Tibial nerve (tissue), 4 donors: Measurements from ENCODE around the gene SLC35A3. TPM values are rescaled to one million over a fixed set of nuclear protein-coding genes. Genes with fewer than 3 reads are reported as not detected.
A peak's percentile ranks its signal among the peaks of the same experiment; 100 is the strongest.

Experiments used
- DNase-seq, 2 donors: peaks; one replicate each; pipeline ENCODE4 v3.0.0-alpha.2; 2019; ENCODE audit warnings: low spot score in 2 of 2
- H3K27ac ChIP-seq, 4 donors: fragments of 200-600 bp; sonication (generic) in 3 of 4; one replicate each; pipeline ENCODE4 v1.5.1; 2017 to 2019; ENCODE audit warnings: mild to moderate bottlenecking in 1 of 4
- H3K27me3 ChIP-seq, 2 donors: fragments of 200-600 bp; sonication (generic) in 1 of 2; one replicate each; pipeline versions ENCODE4 v1.5.1 to v1.6.0; 2017 to 2019
- H3K36me3 ChIP-seq, 3 donors: fragments of 200-600 bp; sonication (generic); one replicate each; pipeline ENCODE4 v1.5.1; 2018 to 2019
- H3K4me1 ChIP-seq, 4 donors: fragments of 200-600 bp; sonication (generic) in 3 of 4; one replicate each; pipeline ENCODE4 v1.5.1; 2017 to 2019
- H3K4me3 ChIP-seq, 4 donors: fragments of 200-600 bp; sonication (generic) in 3 of 4; one replicate each; pipeline ENCODE4 v1.5.1; 2017 to 2019; ENCODE audit warnings: mild to moderate bottlenecking in 1 of 4, moderate library complexity in 1 of 4
- H3K9me3 ChIP-seq, 4 donors: fragments of 200-600 bp; sonication (generic) in 3 of 4; one replicate each; pipeline ENCODE4 v1.5.1; 2017 to 2019
- CTCF ChIP-seq, 5 experiments: fragments of 200-600 bp in 3 of 5; fragments of 450-650 bp in 2 of 5; sonication (generic) in 3 of 5; IDR thresholded peaks; one replicate each; pipeline ENCODE4 v1.5.1; 2016 to 2019; ENCODE audit warnings: antibody characterized with exemption in 5 of 5, mild to moderate bottlenecking in 3 of 5, moderate library complexity in 2 of 5
- EP300 ChIP-seq, 2 donors: sonication (generic); formaldehyde crosslinking; IDR thresholded peaks; one replicate each; pipeline ENCODE4 v1.6.1; 2017; ENCODE audit warnings: antibody characterized with exemption in 2 of 2, mild to moderate bottlenecking in 1 of 2
- POLR2A ChIP-seq, 2 donors: fragments of 450-650 bp; IDR thresholded peaks; one replicate each; pipeline ENCODE4 v1.6.1; 2017; ENCODE audit warnings: antibody characterized with exemption in 2 of 2, mild to moderate bottlenecking in 2 of 2, moderate library complexity in 2 of 2
- WGBS, 2 donors: methylation state at CpG; one replicate each; pipeline ENCODE4 v1.1.5; 2018; 5-methylcytosine and 5-hydroxymethylcytosine counted together
- total RNA-seq, 4 donors: library from RNA; depleted of rRNA; stranded (reverse); fragments of >200 nt; gene quantifications; one replicate each; pipeline ENCODE4 v1.1.0, GENCODE V29; 2016

SLC35A3 gene
- total RNA-seq, 4 donors from 2014 or later, result 15.7 to 23.8 (median 17.9) TPM

GRCh38 chr1:100061681-100062080, 91.9 kb downstream of the SLC35A3 start:
- Histone ChIP-seq H3K36me3 (peaks cover 0 to 69% (median 8%) of the 10 kb centered on the region in 3 donors), H3K9me3 (no peaks in the 10 kb centered on the region), H3K27me3 (no peaks in the 10 kb centered on the region), H3K4me3 (no peak overlapping the region), H3K4me1 (peaks cover 0 to 12% (median 0%) of the 10 kb centered on the region in 4 donors), H3K27ac (no peak overlapping the region)
- 93 to 94% methylated on average over 3 of the region's 3 CpGs for WGBS, 2 donors
- TF ChIP-seq POLR2A (IDR thresholded peaks at IDR 0.05), result no peak
- no peak for TF ChIP-seq CTCF (IDR thresholded peaks at IDR 0.05)
- no peak for TF ChIP-seq EP300 (IDR thresholded peaks at IDR 0.05)
- no peak for DNase-seq

DNA sequence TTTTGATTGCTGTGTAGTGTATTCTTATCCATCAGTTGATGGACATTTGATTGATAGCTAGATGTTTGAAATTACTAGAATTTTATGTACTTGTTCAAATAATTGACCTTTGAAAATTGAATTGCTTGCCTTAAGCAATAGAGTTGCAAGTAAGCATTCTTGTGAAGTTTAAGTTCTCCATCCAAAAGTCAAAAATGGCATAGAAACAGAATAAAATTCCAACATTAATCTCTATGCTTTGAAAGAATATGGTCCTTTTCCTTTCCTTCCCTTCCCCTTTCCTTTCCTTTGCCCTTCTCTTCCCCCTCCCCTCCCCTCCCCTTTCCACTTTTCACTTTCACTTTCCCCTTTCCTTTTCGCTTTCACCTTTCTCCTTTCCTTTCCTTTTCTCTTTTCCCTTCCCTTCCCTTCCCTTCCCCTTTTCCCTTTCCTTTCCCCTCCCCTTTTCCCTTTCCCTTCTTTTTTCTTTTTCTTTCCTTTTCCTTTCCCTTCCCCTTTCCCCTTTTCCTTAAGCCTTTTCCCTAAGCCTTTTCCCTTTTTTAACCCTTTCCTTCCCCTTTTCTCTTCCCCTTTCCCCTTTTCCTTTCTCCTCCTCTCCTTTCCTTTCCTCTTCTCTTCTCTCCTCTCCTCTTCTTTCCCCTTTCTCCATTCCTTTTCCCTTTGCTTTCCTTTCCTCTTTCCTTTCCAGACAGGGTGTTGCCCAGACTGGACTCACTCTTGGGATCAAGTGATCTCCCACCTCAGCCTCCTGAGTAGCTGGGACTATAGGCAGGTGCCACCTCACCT, 95.6 kb downstream of the SLC35A3 start:
- 83 to 86% methylated on average over 1 of the region's 1 CpG for WGBS, 2 donors
- TF ChIP-seq EP300 (IDR thresholded peaks at IDR 0.05) (no peak), CTCF (IDR thresholded peaks at IDR 0.05) (no peak), POLR2A (IDR thresholded peaks at IDR 0.05) (no peak)
- H3K27ac ChIP-seq, result peak overlapping the region in 1 of 4 donors; percentile 11

DNA sequence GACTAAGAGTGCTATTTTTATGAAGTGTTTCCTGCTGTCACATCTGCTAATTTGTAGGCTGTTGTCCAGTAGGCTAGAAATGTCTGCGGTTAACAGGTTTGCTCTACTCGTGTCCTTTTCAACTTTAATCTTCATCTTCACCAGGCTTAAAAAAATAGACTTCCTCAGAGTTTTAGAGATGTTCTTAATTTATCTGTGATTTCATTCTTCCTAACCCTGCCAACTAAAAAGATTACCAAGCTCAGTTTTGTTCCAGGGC, 96.1 kb downstream of the SLC35A3 start:
- Histone ChIP-seq H3K9me3 (no peaks in the 10 kb centered on the region), H3K27ac (no peak overlapping the region), H3K27me3 (no peaks in the 10 kb centered on the region), H3K36me3 (peaks cover 0 to 85% (median 22%) of the 10 kb centered on the region in 3 donors), H3K4me3 (no peak overlapping the region), H3K4me1 (peaks cover 0 to 12% (median 0%) of the 10 kb centered on the region in 4 donors)
- 92 to 94% methylated on average over 2 of the region's 2 CpGs for WGBS, 2 donors
- DNase-seq, result no peak
- no peak for TF ChIP-seq POLR2A (IDR thresholded peaks at IDR 0.05)
- TF ChIP-seq EP300 (IDR thresholded peaks at IDR 0.05), result no peak
- no peak for TF ChIP-seq CTCF (IDR thresholded peaks at IDR 0.05)

More for the DNA sequence above, 95.6 kb downstream of the SLC35A3 start:
- Histone ChIP-seq H3K4me1 (peaks cover 0 to 12% (median 0%) of the 10 kb centered on the region in 4 donors), H3K36me3 (peaks cover 0 to 85% (median 22%) of the 10 kb centered on the region in 3 donors), H3K9me3 (no peaks in the 10 kb centered on the region), H3K4me3 (no peak overlapping the region), H3K27me3 (no peaks in the 10 kb centered on the region)
- no peak for DNase-seq

DNA sequence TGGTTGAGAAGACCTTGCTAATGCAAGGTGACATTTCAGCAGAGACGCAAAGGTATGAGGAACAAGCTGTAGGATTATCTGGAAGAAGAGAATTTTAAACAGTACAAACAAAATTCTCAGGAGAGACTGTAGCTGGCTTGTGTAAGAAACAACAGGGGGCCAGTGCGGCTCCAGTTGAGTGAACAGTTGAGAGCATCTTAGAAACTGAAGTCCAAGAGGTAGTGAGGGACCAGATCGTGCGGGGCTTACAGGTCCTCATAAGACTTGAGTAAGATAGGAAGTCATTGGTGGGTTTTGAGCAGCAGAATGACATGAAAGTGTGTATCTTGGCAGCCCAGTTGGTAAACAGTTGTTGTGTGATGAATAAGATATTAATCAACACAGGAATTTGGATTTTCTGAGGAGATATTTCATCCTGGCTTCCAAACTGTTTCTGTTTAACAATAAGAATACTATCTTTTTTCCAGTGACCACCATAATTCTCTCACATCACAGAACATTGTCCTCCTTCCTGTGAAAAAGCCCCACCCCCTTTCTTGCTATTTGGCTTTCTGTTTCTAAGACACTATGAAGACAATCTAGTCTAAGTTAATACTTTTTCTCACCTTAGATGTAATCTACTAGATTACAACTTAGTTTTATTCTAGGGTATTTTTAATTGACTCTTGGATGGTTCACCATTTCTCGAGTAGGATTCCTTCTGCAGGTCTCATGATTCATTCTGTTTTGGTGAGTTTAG, 100.6 kb downstream of the SLC35A3 start:
- TF ChIP-seq EP300 (IDR thresholded peaks at IDR 0.05) (no peak), POLR2A (IDR thresholded peaks at IDR 0.05) (no peak), CTCF (IDR thresholded peaks at IDR 0.05) (no peak)
- WGBS, 2 donors, result 98% methylated on average over 5 of the region's 5 CpGs

GRCh38 chr1:100073531-100073930, 103.7 kb downstream of the SLC35A3 start:
- no peak for TF ChIP-seq CTCF (IDR thresholded peaks at IDR 0.05)
- no peak for TF ChIP-seq EP300 (IDR thresholded peaks at IDR 0.05)
- TF ChIP-seq POLR2A (IDR thresholded peaks at IDR 0.05), result no peak
- H3K36me3 ChIP-seq, result peaks cover 0 to 63% (median 16%) of the 10 kb centered on the region in 3 donors
- H3K27ac ChIP-seq, result no peak overlapping the region
- H3K4me3 ChIP-seq, result no peak overlapping the region
- H3K27me3 ChIP-seq, result no peaks in the 10 kb centered on the region
- no peak for DNase-seq
- no peaks in the 10 kb centered on the region for H3K9me3 ChIP-seq
- no peaks in the 10 kb centered on the region for H3K4me1 ChIP-seq
- WGBS, 2 donors, result 91 to 92% methylated on average over 3 of the region's 3 CpGs

More for the DNA sequence above, 100.6 kb downstream of the SLC35A3 start:
- H3K9me3 ChIP-seq, result no peaks in the 10 kb centered on the region
- H3K4me1 ChIP-seq, result peaks cover 0 to under 1% (median 0%) of the 10 kb centered on the region in 4 donors
- no peak overlapping the region for H3K4me3 ChIP-seq
- no peaks in the 10 kb centered on the region for H3K27me3 ChIP-seq
- no peak for DNase-seq
- H3K36me3 ChIP-seq, result peaks cover 0 to 84% (median 23%) of the 10 kb centered on the region in 3 donors
- no peak overlapping the region for H3K27ac ChIP-seq
